GM21526 (cell line): ENCODE results near the gene CBFB.
"Not testable (repeated sequence)": the region's sequence is repeated elsewhere in the genome, so short reads cannot be mapped to it uniquely, and the experiment has no call there.

Source experiments
- ATAC-seq: cut with Tn5 transposase; IDR thresholded peaks from one replicate; pipeline ENCODE4 v1.9.1; 2021; ENCODE audit warnings: moderate library complexity; ENCODE audit not compliant: unreplicated experiment, low FRiP score

CBFB gene

DNA sequence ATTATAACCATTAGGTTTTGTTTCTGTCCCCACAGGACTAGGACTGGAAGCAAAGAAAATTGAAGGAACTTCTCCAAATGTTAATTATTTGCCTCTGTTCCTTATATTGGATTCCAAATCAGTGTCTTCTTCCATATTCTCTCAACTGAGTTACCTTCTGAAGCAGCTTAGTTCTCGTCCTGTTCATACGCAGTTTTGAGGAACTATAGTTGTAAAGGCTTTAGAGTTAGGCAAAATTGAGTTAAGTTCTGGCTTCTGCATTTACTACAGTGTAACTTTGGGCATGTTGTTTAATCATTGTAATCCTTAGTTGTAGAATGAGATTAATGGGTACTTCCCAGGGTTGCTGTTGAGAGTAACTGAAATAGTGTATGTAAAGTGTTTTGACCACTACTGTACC, 11.2 kb downstream of the CBFB start:
- ATAC-seq: no peak

DNA sequence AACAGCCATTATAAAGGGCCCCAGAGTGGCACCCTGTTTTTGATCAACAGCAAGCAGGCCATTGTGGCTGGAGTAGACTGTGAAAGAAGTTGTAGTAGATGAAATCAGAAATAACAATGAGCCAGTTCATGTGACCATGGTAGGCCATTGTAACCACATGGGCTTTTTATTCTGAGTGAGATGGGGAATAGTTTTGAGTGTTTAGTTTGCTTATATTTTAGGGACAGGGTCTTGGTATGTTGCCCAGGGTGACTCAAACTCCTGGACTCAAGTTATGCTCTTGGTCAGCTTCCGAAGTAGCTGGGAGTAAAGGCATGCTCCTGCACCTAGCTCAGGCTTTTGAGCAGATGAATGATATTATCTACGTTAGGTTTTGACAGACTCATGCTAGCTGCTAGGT, 12.0 kb downstream of the CBFB start:
- no peak for ATAC-seq

GRCh38 chr16:67041520-67041919, 12.6 kb downstream of the CBFB start:
- ATAC-seq: not testable (repeated sequence)

GRCh38 chr16:67043420-67043819, 14.5 kb downstream of the CBFB start:
- no peak for ATAC-seq

DNA sequence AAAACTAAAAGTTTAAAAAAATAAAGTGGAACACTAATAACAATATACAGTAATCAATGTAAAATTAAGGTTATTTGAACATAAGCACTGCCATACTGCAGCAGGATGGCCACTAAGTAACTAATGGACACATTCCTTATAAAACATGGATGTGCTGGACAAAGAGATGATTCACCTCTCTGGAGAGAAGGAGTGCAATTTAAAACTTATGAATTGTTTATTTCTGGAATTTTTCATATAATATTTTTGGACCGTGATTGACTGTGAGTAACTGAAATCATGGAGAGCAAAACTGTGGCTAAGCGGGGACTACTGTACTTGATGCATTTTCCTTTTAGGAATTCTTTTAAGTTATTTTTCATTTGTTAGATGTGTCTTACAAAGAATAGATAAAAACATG, 21.8 kb downstream of the CBFB start:
- ATAC-seq: no peak

- no peak for ATAC-seq
Observed at GRCh38 chr16:67052399-67052798, 23.4 kb downstream of the CBFB start.

DNA sequence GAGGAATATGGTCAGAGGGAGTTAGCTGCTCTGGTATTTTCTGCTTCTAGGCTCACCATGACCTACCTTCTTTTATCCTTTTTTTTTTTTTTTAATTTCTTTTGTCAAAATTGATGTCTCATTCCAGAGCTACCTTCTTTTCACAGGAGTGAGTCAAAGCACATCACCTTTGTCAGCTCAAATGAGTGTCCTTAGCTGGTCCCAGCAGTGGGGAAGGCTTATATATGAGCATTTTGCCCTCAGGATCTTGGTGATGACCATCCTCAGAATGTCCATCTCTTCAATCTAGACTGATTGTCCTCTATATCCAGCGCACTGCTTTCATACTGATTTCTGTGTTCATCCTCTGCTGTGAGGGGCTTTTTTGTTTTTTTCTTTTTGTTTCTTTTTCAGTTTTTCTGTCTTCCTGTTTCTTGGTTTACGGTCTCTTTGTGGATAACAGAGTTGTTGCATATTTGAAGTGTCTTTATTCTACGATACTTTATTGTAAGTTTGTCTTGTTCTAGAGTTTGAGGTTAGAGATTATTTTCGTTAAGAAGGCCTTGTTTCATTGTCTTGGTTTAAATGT, 24.9 kb downstream of the CBFB start:
- no peak for ATAC-seq

- no peak for ATAC-seq
Observed at GRCh38 chr16:67054901-67055300, 26.0 kb downstream of the CBFB start.

- ATAC-seq: no peak
Observed at GRCh38 chr16:67055712-67056487, 27.0 kb downstream of the CBFB start.

DNA sequence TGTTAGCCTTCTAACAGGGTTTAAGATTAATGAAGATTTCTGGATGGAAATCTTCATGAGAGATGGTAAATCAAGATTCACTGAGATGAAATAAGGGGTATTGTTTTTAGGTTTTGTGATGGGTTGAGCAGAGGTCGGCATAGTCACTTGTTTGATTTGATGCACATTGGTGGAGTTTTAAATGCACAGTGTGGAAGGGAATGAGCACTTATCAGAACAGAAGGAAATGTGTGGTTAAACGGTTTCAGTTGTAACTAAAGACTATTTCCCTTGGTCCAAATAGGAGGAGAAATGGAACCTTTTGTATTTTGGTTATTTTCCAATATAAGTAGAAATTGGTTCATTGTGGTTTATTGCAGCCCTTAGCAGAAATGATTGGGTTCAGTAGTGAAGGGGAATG, 34.1 kb downstream of the CBFB start:
- no peak for ATAC-seq

GRCh38 chr16:67068212-67068753, 39.3 kb downstream of the CBFB start:
- no peak for ATAC-seq

GRCh38 chr16:67071476-67072048, 42.6 kb downstream of the CBFB start:
- ATAC-seq: no peak

DNA sequence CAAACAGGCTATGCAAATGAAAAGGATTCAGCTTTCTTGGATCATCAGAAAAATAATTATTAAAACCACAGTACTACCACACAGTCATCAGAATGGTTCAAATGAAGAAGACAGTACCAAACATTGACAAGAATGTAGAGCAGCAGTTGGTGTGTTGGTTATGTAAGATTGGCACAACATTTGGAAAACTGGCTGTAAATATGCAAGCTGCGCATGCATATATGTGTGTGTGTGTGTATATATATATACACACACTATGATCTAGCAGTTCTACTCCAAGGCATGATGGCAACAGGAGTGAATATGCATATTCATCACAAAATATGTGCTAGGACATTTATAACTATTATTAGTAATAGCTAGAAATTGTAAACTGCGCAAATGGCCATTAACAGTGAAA, 46.4 kb downstream of the CBFB start:
- ATAC-seq: no peak

DNA sequence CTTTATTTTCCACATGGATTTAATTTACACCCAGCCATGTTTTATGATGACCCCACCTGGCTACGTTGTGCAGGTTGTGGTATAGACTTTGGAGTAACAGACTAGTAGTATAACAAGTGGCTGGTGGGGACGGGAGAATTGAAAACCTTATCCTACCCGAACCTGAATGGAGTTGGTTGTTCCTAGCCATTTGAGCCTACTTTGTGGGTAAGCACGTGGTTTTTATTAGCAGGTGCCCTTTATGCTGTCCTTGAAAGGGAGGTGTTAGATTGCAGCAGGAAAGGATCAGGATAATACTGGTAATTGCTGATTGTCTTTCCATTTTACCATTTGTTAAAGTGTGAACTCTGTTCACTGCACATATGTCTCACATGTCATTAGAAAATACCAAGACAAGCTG, 48.9 kb downstream of the CBFB start:
- ATAC-seq: no peak

DNA sequence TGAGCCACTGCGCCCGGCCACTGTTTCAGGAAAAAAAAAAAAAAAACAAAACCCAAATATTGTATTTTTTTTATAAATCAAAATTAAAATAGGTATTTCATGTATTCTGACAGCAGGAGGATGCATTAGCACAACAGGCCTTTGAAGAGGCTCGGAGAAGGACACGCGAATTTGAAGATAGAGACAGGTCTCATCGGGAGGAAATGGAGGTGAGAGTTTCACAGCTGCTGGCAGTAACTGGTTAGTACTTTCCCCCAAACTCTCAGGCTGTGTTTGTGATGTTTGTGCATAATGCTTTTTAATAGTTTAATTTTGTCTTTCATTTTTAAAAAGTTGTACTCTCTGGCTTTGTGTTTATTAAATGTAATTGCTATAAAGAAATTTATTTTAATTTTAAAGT, 53.2 kb downstream of the CBFB start:
- no peak for ATAC-seq

- ATAC-seq: no peak
Observed at GRCh38 chr16:67082891-67083290, 53.9 kb downstream of the CBFB start.

DNA sequence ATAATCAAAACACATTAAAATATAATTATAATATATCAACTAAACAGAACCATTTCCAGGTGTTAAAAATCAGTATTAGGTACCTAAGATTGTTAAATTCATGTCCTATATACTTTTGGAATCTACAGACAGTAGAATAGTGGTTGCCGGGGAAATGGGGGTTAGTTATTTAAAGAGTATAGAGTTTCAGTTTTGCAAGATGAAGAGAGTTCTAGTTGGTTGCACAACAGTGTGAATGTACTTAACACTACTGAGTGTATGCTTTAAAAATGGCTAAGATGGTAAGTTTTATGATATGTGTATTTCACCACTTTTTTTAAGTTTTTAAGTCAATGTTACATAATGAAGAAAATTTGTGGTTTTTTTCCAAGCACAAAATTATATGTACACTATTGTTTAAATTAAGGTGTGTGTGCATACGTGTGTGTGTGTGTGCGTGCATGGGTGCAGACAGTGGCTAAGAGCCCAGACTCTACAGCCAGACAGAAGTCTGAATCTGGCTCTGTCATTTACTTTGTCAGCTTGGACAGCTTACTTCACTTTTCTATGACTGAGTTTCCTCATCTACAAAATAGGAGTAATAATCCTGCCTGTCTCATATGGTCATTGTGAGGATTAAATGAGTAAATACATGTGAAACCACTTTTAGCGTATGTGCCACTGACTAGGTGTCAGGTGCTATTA, 55.5 kb downstream of the CBFB start:
- no peak for ATAC-seq

- no peak for ATAC-seq
Observed at GRCh38 chr16:67086822-67087221, 57.9 kb downstream of the CBFB start.

GRCh38 chr16:67087291-67087690, 58.3 kb downstream of the CBFB start:
- no peak for ATAC-seq

DNA sequence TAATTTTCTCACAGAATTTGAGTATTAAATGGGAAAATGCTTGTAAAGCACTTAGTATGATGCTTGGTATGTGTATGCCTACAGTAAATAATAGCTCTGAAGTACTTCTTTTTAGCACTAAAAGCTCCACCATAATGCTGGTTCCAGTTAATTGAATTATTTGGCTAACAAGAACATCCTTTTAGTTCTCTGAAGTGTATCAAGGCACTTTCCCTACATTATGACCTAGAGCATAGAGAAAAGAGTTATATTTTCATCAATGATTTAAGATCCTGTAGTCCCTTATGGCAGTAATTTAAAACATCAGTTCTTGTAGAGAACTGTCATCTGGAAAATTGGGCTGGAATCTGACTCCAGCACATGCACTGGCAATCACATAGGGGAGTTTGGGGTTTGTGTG, 58.9 kb downstream of the CBFB start:
- no peak for ATAC-seq

DNA sequence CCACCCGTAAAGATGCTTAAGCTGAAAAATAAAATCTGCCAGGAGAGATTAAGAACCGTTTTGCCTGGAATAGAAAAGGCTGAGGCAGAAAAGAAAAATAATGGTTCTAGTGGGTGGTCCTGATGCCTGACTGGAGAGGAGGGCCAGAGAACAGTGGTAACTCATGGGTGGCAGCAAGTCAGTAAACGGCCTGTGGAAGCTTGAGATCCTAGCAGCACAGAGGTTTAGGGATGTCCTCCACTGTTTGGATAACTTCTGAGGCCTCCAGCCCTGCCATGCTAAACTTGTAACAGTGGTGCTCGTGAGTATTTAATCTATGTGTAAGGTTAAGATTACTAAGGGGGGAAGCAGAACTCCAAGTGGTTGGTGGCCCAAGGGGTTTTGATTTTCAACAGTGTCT, 59.6 kb downstream of the CBFB start:
- ATAC-seq: no peak
